Measurements from ENCODE around the gene TMEM181. TPM values are rescaled to one million over a fixed set of nuclear protein-coding genes. Genes with fewer than 3 reads are reported as not detected.
A peak's percentile ranks its signal among the peaks of the same experiment; 100 is the strongest.

Gene TMEM181
- total RNA-seq, 8 experiments from 2014 or later: 14.4 to 43.9 (median 25.9) TPM

DNA sequence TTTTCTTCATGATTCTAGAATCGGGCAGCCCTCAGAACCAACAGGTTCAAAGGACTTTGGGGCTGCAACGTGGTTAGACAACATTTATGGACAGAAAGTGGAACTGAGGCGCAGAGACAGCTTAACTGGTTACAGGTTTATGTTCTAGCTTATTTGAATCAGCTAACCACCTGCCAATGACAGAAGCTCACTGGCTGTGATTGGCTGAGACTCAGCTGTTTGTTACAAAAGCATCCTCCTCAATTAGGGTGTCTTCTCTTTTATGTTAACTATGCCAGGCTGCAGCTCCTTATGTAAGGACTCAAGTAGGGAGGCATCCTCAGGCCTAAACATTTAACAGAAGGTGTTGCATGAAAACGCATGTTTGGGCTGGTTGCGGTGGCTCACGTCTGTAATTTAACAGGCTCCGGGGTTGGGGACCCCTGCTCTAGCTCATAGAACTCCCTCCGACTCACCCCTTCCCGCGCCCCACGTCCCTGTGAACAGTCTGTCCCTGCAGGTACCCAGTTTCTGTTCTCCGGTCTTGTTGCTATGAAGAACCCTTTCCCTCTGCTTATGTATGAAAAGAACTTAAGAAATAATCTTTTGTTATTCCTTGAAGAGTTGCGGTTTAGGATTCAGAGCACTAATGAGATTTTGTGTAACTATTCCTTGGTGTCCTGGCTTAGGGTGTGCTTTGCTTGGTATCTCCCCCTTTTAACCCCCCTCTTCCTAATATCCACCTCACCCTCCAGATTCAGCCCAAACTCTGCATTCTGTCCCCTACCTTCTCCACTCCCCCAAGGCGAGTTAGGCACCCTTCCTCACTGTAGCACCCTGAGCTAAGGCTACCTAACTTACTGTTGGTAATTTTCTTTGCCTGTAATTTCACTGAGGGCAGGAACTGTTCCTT lies 1.2 kb upstream of the TMEM181 start:
- Histone ChIP-seq H3K27ac (no peak overlapping the region), H3K4me1 (replicated peaks in 1 of 2) (peaks cover 15 to 22% of the 10 kb centered on the region in 2 donors), H3K4me3 (no peak overlapping the region)
- no peak for ATAC-seq (replicated peaks in 6 of 8)
- WGBS, 10 experiments: 80 to 100% (median 85%) methylated on average over 2 to 12 of the region's 14 CpGs; no CpG with 5 or more reads in 1 of the 10 experiments
- in situ Hi-C loops (cut with MboI; ENCODE audit: low pct_unique_long_range_greater_than_20kb in 2 of 9, low sequenced_read_pairs in 9 of 9, unreplicated experiment in 9 of 9): no loop called here

DNA sequence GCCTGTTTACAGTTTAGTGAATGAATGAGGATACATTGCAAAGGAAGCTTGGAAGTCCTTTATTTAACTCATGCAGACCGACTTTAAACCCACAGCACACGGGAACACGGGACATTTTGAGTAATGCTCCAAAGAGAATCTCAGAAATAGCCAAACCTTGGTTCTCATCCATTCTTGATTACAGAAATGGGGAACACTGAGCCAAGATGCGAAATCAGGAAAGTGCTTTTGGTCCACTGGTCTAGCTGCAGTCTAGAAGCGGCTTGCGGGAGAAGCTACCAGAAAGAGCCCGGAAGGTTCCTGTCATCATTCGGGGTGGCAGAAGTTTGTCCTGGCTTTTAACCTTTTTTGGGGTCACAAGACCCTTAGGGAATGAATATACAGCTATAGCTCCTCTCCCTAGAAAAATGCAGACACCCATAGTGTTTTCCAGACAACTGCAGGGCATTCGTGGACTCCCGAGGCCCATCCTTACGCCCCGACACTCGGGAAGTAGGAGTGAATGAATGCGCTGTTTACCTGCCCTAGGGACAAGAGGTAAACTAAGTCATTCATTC lies 475 bp upstream of the TMEM181 start:
- H3K4me3 ChIP-seq: peak overlapping the region; percentile 70 to 97 (median 92)
- in situ Hi-C loops (cut with MboI; ENCODE audit: low pct_unique_long_range_greater_than_20kb in 2 of 9, low sequenced_read_pairs in 9 of 9, unreplicated experiment in 9 of 9): no loop called here
- ATAC-seq (replicated peaks in 6 of 8): peak in 1 of 8 experiments; percentile 2
- WGBS, 10 experiments: 0 to 91% (median 54%) methylated on average over 1 to 9 of the region's 14 CpGs; no CpG with 5 or more reads in 2 of the 10 experiments
- peak overlapping the region; percentile 72 to 83 for H3K27ac ChIP-seq
- peaks cover 15 to 22% of the 10 kb centered on the region in 2 donors for H3K4me1 ChIP-seq (replicated peaks in 1 of 2)

DNA sequence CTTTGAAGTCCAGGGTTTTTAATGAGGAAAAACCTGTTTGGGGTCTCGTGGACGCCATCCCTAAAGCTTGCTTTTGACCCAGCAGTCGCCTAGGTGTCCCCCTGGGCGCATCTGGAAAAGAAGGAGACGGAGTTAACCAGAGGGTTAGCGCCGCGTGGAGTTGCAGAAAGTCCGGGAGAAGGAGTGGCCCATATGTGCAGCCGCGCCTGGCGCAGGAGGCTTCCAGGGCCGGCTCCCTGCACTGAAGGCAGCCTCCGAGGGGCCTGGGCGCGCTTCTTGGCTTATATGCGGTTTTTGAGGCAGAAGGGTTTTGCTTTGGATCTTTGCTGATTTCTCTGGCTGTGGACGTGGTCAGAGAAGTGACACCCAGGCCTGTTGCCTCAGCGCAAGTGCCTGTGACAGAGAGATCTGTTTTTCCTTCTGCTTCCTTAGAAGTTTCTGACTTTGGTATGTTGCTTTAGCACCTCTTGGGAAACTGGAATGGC lies 987 bp downstream of the TMEM181 start:
- Histone ChIP-seq H3K4me1 (replicated peaks in 1 of 2) (peaks cover 15 to 22% of the 10 kb centered on the region in 2 donors), H3K27ac (peak overlapping the region; percentile 72 to 83), H3K4me3 (peak overlapping the region; percentile 70 to 97 (median 92))
- ATAC-seq (replicated peaks in 6 of 8): peak; percentile 19 to 57 (median 28)
- 0 to 47% (median 8%) methylated on average over 1 to 9 of the region's 19 CpGs; no CpG with 5 or more reads in 3 of the 10 experiments for WGBS, 10 experiments
- in situ Hi-C loops (cut with MboI; ENCODE audit: low pct_unique_long_range_greater_than_20kb in 2 of 9, low sequenced_read_pairs in 9 of 9, unreplicated experiment in 9 of 9): no loop called here

DNA sequence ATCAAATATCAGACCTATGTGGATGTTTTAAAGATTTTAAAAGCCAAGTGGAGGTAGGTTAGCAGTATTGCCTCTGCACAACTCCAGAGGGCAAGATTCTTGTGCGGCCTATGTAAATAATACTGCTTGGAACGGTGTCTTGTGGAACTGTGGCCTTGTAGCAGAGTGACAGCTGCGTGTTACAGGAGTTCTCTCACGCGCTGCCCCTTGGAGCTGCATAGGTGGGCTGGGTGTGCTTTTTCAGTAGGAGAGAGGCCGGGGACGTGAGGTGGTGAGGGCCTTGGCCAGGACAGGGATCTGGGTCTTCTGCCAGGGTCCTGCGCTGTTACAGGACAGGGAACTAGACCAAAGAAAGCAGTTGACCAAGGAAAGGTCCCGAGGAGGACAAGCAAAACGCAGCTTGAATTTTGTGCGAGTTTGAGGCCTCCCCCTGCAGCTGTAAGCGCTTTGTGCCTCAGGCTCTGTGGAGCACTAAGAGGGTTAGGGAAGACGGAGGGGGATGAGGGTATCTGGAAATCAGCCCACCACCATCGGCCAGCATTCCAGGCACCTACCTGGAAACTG lies 1.5 kb downstream of the TMEM181 start:
- ATAC-seq (replicated peaks in 6 of 8): no peak
- H3K4me1 ChIP-seq (replicated peaks in 1 of 2): peaks cover 15 to 22% of the 10 kb centered on the region in 2 donors
- in situ Hi-C loops (cut with MboI; ENCODE audit: low pct_unique_long_range_greater_than_20kb in 2 of 9, low sequenced_read_pairs in 9 of 9, unreplicated experiment in 9 of 9): no loop called here
- H3K27ac ChIP-seq: no peak overlapping the region
- peak overlapping the region; percentile 70 to 97 (median 92) for H3K4me3 ChIP-seq
- 25 to 70% (median 63%) methylated on average over 2 to 11 of the region's 14 CpGs; no CpG with 5 or more reads in 1 of the 10 experiments for WGBS, 10 experiments

DNA sequence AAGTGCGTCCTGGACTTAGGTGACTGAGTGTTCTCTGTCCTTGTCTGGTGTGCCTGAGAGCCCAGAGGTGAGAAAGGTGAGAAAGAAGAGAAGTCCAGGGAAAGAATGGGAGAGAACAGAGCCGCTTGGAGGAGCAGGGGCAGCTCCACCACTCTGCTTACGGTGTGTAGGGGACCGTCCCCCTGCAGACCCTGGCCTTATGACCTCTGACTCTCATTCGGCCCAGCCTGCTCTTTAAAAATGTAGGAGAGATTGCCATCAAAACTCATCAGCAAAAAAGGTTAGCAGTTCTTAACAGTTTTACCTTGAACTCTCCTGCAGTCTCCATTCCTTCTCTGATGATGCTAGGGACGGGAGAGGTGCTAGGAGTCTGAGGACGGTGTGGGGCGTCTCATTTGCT lies 2.0 kb downstream of the TMEM181 start:
- no peak for ATAC-seq (replicated peaks in 6 of 8)
- in situ Hi-C loops (cut with MboI; ENCODE audit: low pct_unique_long_range_greater_than_20kb in 2 of 9, low sequenced_read_pairs in 9 of 9, unreplicated experiment in 9 of 9): no loop called here
- 20 to 91% (median 60%) methylated on average over 1 to 7 of the region's 8 CpGs; no CpG with 5 or more reads in 2 of the 10 experiments for WGBS, 10 experiments
- Histone ChIP-seq H3K27ac (no peak overlapping the region), H3K4me1 (replicated peaks in 1 of 2) (peaks cover 15 to 22% of the 10 kb centered on the region in 2 donors), H3K4me3 (no peak overlapping the region)

DNA sequence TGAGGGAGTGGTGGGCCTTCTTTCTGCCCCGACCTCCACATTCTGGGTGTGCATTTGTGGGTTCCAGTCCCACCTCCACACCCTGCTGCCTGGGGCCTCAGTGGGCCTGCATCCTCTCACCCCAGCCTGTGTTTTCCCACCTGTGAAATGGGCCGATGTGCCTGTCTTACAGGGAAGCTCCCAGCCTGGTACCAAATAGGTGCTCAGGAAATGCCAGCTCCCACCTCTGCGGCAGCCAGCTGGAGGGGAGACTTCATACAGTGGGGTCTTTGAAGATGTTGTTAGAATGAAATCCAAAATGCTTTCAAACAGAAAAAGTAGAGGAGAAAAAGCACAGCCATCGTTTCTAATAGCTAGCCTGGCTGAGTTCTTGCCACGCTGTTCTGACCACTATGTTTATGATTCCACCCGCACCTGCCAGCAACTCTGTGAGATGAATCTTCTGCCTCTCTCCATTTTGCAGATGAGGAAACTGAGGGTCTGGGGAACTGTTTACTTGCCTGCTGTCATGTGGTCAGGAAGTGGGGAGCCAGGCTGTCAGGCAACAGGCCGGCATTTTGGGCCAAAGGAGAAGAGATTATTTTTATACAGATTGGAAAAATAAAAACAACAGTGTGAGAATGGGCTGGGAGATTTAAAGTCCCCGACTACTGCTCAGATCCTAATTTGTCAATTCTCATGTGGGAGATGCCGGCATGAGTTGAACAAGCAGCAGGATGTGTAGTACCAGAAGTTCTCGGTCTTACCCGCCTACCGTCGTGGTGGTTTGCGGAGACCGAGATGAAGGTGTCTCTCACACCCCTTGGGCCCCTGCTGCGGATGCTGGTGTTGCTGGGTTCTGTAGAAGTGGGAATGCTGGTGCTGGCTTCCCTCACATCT lies 4.6 kb downstream of the TMEM181 start:
- Histone ChIP-seq H3K4me3 (no peak overlapping the region), H3K4me1 (replicated peaks in 1 of 2) (peaks cover 15 to 18% of the 10 kb centered on the region in 2 donors), H3K27ac (no peak overlapping the region)
- WGBS, 10 experiments: 89 to 100% (median 95%) methylated on average over 2 to 13 of the region's 16 CpGs; no CpG with 5 or more reads in 1 of the 10 experiments
- in situ Hi-C loops (cut with MboI; ENCODE audit: low pct_unique_long_range_greater_than_20kb in 2 of 9, low sequenced_read_pairs in 9 of 9, unreplicated experiment in 9 of 9): no loop called here
- no peak for ATAC-seq (replicated peaks in 6 of 8)

DNA sequence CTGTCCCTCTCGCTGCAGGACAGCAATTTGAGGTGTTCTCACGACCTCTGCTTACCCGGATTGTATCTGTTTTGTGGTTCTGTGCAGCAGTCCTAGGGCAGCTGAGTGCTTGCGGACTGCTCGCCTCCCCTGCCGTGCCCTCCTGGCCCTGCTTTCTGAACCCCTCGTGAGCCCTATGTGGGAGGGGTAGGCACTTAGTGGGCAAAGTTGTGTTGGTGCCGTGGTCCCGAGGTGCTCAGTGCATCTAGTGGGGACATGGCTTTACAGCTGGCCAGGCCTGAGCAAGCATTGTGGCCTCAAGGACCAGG lies 5.2 kb downstream of the TMEM181 start:
- 74 to 83% methylated on average over 4 to 7 of the region's 9 CpGs; no CpG with 5 or more reads in 8 of the 10 experiments for WGBS, 10 experiments
- in situ Hi-C loops (cut with MboI; ENCODE audit: low pct_unique_long_range_greater_than_20kb in 2 of 9, low sequenced_read_pairs in 9 of 9, unreplicated experiment in 9 of 9): no loop called here
- Histone ChIP-seq H3K4me1 (replicated peaks in 1 of 2) (peaks cover 15 to 18% of the 10 kb centered on the region in 2 donors), H3K27ac (no peak overlapping the region), H3K4me3 (no peak overlapping the region)
- ATAC-seq (replicated peaks in 6 of 8): no peak

DNA sequence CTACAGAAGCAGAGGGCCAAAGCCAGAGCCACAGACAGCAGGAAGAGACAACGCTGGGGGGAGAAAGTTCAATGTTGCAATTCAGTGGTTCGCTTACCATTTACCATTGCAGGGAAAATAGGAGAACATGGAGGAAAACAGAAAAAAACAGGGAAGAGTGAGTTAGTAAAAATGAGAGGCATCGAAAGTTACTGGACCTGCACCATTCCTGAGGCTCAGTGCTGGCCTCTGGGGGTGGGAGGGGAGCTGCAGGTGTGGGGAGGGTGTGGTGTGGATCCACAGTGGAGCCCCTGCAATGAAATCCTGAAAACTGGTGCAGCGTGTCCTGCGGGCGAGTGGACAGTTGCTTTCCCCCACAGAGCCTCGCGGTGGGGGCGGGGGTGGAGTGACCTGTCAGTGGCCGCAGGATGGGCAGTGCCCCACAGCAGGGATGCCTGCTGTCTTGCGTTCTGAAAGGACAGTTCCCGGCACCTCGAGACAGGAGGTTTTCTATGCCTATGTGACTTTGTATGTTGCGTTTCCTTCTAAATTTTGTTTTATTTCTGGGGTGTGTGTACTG lies 5.7 kb downstream of the TMEM181 start:
- in situ Hi-C loops (cut with MboI; ENCODE audit: low pct_unique_long_range_greater_than_20kb in 2 of 9, low sequenced_read_pairs in 9 of 9, unreplicated experiment in 9 of 9): no loop called here
- no peak for ATAC-seq (replicated peaks in 6 of 8)
- no peak overlapping the region for H3K27ac ChIP-seq
- WGBS, 10 experiments: 83 to 100% (median 93%) methylated on average over 1 to 5 of the region's 14 CpGs; no CpG with 5 or more reads in 5 of the 10 experiments
- H3K4me3 ChIP-seq: no peak overlapping the region
- H3K4me1 ChIP-seq (replicated peaks in 1 of 2): peaks cover 15 to 18% of the 10 kb centered on the region in 2 donors

DNA sequence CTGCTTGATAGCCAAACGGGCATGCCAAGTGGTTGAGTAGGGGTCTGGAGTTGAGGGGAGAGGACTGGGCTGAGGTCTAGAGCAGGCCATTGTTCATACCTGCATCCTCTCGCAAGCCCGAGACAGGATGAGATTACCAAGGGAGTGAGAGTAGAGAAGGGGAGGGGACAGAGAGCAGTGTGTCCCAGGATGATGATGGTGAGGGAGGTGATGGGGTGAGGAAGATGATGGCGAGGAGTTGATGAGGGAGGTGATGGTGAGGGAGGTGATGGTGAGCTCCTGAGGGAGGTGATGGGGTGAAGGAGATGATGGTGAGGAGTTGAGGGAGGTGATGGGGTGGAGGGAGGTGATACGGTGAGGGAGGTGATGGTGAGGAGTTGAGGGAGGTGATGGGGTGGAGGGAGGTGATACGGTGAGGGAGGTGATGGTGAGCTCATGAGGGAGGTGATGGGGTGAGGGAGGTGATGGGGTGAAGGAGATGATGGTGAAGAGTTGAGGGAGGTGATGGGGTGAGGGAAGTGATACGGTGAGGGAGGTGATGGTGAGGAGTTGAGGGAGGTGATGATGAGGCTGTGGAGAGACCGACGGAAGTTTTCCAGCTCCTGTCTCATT lies 6.4 kb downstream of the TMEM181 start:
- no peak for ATAC-seq (replicated peaks in 6 of 8)
- WGBS, 10 experiments: 86 to 100% (median 98%) methylated on average over 1 to 8 of the region's 9 CpGs; no CpG with 5 or more reads in 3 of the 10 experiments
- H3K27ac ChIP-seq: no peak overlapping the region
- no peak overlapping the region for H3K4me3 ChIP-seq
- in situ Hi-C loops (cut with MboI; ENCODE audit: low pct_unique_long_range_greater_than_20kb in 2 of 9, low sequenced_read_pairs in 9 of 9, unreplicated experiment in 9 of 9): no loop called here
- H3K4me1 ChIP-seq (replicated peaks in 1 of 2): peaks cover 9 to 12% of the 10 kb centered on the region in 2 donors

DNA sequence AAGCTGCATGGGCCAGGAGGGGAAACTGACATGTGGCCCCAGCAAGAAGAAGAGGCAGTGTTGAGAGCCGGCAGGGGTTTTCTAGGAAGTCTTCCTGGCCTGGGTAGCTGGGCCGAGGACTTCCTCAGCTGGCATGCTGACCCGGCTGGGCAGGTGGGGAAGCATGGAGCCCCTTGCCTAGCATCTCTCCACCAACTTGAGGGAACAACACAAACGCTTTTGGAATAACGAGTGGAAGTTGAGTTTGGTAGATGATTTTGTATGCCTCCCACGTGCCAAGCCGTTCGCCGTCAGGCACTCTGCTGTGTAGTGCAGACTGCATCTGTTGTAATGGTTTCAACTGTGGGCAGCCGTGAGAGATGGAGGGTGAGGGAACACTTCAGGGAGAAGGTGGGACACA lies 7.3 kb downstream of the TMEM181 start:
- in situ Hi-C loops (cut with MboI; ENCODE audit: low pct_unique_long_range_greater_than_20kb in 2 of 9, low sequenced_read_pairs in 9 of 9, unreplicated experiment in 9 of 9): no loop called here
- WGBS, 10 experiments: 80 to 100% (median 100%) methylated on average over 1 to 4 of the region's 10 CpGs; no CpG with 5 or more reads in 4 of the 10 experiments

DNA sequence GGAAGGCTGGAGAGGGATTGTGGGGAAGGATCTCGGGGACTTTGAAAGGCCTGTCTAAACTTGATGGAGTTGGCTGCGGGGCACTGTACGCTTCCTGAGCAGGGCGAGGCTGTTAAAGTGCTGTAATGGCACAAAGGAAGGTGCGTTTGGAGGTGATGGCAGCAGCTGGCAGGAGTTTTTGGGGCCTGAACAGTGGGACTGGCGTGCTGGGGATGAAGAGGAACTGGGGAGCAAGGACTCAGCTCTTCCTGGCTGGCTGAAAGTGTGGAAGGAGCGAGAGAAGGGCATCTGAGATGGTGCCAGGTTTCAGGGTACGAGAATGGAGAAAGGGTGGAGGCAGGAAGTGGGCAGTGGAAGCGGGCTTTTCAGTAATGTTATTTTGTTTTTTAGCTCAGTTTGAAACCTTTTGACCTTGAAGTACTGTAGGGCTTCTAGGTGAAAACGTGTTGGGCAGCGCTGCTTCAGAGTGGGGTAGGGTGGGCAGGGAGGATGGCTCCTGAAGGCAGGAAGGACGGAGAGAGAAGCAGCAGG lies 8.0 kb downstream of the TMEM181 start:
- no peak for ATAC-seq (replicated peaks in 6 of 8)

More for the DNA sequence above, 7.3 kb downstream of the TMEM181 start:
- no peak overlapping the region for H3K27ac ChIP-seq
- ATAC-seq (replicated peaks in 6 of 8): no peak
- H3K4me3 ChIP-seq: no peak overlapping the region
- peaks cover under 1 to 4% of the 10 kb centered on the region in 2 donors for H3K4me1 ChIP-seq (replicated peaks in 1 of 2)

More for the DNA sequence above, 8.0 kb downstream of the TMEM181 start:
- Histone ChIP-seq H3K4me1 (replicated peaks in 1 of 2) (no peaks in the 10 kb centered on the region), H3K4me3 (no peak overlapping the region), H3K27ac (no peak overlapping the region)
- in situ Hi-C loops (cut with MboI; ENCODE audit: low pct_unique_long_range_greater_than_20kb in 2 of 9, low sequenced_read_pairs in 9 of 9, unreplicated experiment in 9 of 9): no loop called here
- WGBS, 10 experiments: 81 to 100% (median 100%) methylated on average over 1 to 8 of the region's 12 CpGs; no CpG with 5 or more reads in 1 of the 10 experiments
